Naive thymus-derived CD4-positive, alpha-beta T cell (primary cell): ENCODE results near the gene ARRB2. TPM values are rescaled to one million over a fixed set of nuclear protein-coding genes. Genes with fewer than 3 reads are reported as not detected.

Experiments used
- ATAC-seq: fragments of 150-1000 bp; cut with Tn5 transposase; 2 replicates; pipeline ENCODE4 v1.10.0; 2021; ENCODE audit warnings: mild to moderate bottlenecking, moderate library complexity
- CTCF ChIA-PET: fragments of 350-600 bp; sonication (Branson Sonifier 250); formaldehyde crosslinking; loops from one replicate; lab custom pipeline; 2021; ENCODE audit warnings: antibody characterized with exemption; lab: Charles Lee
- POLR2A ChIA-PET: fragments of 350-600 bp; sonication (Branson Sonifier 250); formaldehyde crosslinking; loops from one replicate; lab custom pipeline; 2021; ENCODE audit warnings: antibody characterized with exemption, inconsistent platforms; lab: Charles Lee
- DNase-seq, 9 donors: peaks; one replicate each; pipeline versions ENCODE4 v3.0.0 to v3.0.0-alpha.2; 2020 to 2022; ENCODE audit warnings: mixed read lengths in 1 of 9
- H3K27ac ChIP-seq: one replicate; pipeline ENCODE4 v1.7.0; 2013; ENCODE audit warnings: mild to moderate bottlenecking, low read depth, low read length, moderate library complexity
- H3K27me3 ChIP-seq, 2 donors: one replicate each; pipeline ENCODE4 v1.7.0; 2013; ENCODE audit warnings: low read length in 2 of 2, mild to moderate bottlenecking in 2 of 2, moderate library complexity in 2 of 2; ENCODE audit not compliant: control insufficient read depth in 2 of 2, insufficient read depth in 2 of 2
- H3K36me3 ChIP-seq, 3 experiments: 1 replicate in 2 of 3; 2 replicates in 1 of 3; pipeline ENCODE4 v1.7.0; 2013; ENCODE audit warnings: low read length in 3 of 3, mild to moderate bottlenecking in 3 of 3, moderate library complexity in 1 of 3; ENCODE audit not compliant: insufficient read depth in 3 of 3, control insufficient read depth in 2 of 3
- H3K4me1 ChIP-seq, 2 donors: one replicate each; pipeline ENCODE4 v1.7.0; 2013; ENCODE audit warnings: low read length in 2 of 2, mild to moderate bottlenecking in 2 of 2, moderate library complexity in 1 of 2; ENCODE audit not compliant: control insufficient read depth in 2 of 2, insufficient read depth in 2 of 2
- H3K4me3 ChIP-seq: 2 replicates; pipeline ENCODE4 v1.7.0; 2013; ENCODE audit warnings: mild to moderate bottlenecking, low read length
- H3K9me3 ChIP-seq, 3 experiments: 1 replicate in 2 of 3; 2 replicates in 1 of 3; pipeline ENCODE4 v1.7.0; 2013; ENCODE audit warnings: low read length in 3 of 3; ENCODE audit not compliant: control insufficient read depth in 2 of 3
- H3K27ac Mint-ChIP-seq, 9 donors: one replicate each; pipeline ENCODE4 v1.8.0; 2020 to 2022; ENCODE audit warnings: mixed read lengths in 9 of 9, mild to moderate bottlenecking in 8 of 9, moderate library complexity in 5 of 9, inconsistent platforms in 2 of 9
- H3K27me3 Mint-ChIP-seq, 5 donors: one replicate each; pipeline ENCODE4 v1.8.0; 2021 to 2022; ENCODE audit warnings: mixed read lengths in 5 of 5, mild to moderate bottlenecking in 1 of 5
- H3K36me3 Mint-ChIP-seq, 5 donors: one replicate each; pipeline ENCODE4 v1.8.0; 2020 to 2022; ENCODE audit warnings: mixed read lengths in 5 of 5, mild to moderate bottlenecking in 3 of 5, inconsistent platforms in 1 of 5
- H3K4me1 Mint-ChIP-seq, 7 donors: one replicate each; pipeline ENCODE4 v1.8.0; 2020 to 2022; ENCODE audit warnings: mixed read lengths in 7 of 7, mild to moderate bottlenecking in 3 of 7, inconsistent platforms in 1 of 7
- H3K4me3 Mint-ChIP-seq, 10 donors: one replicate each; pipeline ENCODE4 v1.8.0; 2020 to 2022; ENCODE audit warnings: mild to moderate bottlenecking in 10 of 10, mixed read lengths in 10 of 10, moderate library complexity in 6 of 10, inconsistent platforms in 2 of 10
- H3K9me3 Mint-ChIP-seq, 11 donors: one replicate each; pipeline ENCODE4 v1.8.0; 2020 to 2022; ENCODE audit warnings: mixed read lengths in 11 of 11, mild to moderate bottlenecking in 4 of 11, inconsistent platforms in 1 of 11, moderate library complexity in 1 of 11
- intact Hi-C, 2 donors: fragments of 100-400 bp; cut with micrococcal nuclease; formaldehyde crosslinking; loops; one replicate each; pipeline ENCODE4 v1.15.1; 2023
- polyA plus RNA-seq, 2 donors: library from polyadenylated mRNA; unstranded; fragments of 300-500 nt; fragmentation: Illumina TruSeq; gene quantifications; one replicate each; pipeline ENCODE4 v1.2.3, GENCODE V29; 2021
- total RNA-seq, 6 experiments: library from RNA in 5 of 6; stranded (reverse) in 5 of 6; gene quantifications; 1 replicate in 5 of 6; 2 replicates in 1 of 6; pipeline ENCODE4 v1.2.3 and lab custom pipeline; 2021 to 2026

Gene ARRB2
- total and polyA plus RNA-seq, 7 experiments from 2014 or later, result 34.8 to 601 (median 343) TPM

- ChIA-PET POLR2A (no interaction called here), CTCF (no interaction called here)
- no peaks in the 10 kb centered on the region for H3K9me3 Mint-ChIP-seq
- ATAC-seq (no peak), DNase-seq (no peak)
- H3K4me3 ChIP-seq, result no peak overlapping the region
- no peaks in the 10 kb centered on the region for H3K36me3 Mint-ChIP-seq
- no peak overlapping the region for H3K4me3 Mint-ChIP-seq
- no peaks in the 10 kb centered on the region for H3K9me3 ChIP-seq
- no peak overlapping the region for H3K27ac ChIP-seq
- H3K4me1 ChIP-seq, result peaks cover 7 to 9% of the 10 kb centered on the region in 2 donors
- H3K27me3 ChIP-seq, result no peaks in the 10 kb centered on the region
- H3K27ac Mint-ChIP-seq, result peak overlapping the region in 1 of 9 donors; percentile 41
- peaks cover 0 to 41% (median 2%) of the 10 kb centered on the region in 5 donors for H3K27me3 Mint-ChIP-seq
- no peaks in the 10 kb centered on the region for H3K36me3 ChIP-seq
- intact Hi-C loops, result loop anchor here (5.0 kb wide), 1 partner anchor 33 kb away; the partner anchor contains the start of gene ARRB2 (in 2 of the 2)
- peaks cover 15 to 28% (median 23%) of the 10 kb centered on the region in 7 donors for H3K4me1 Mint-ChIP-seq
These were observed 34.9 kb downstream of the ARRB2 start for GRCh38 chr17:4744999-4745969.

GRCh38 chr17:4747847-4748246, 37.4 kb downstream of the ARRB2 start:
- Mint-ChIP-seq H3K27me3 (peaks cover 0 to 40% (median 0%) of the 10 kb centered on the region in 5 donors), H3K4me1 (peaks cover 13 to 26% (median 21%) of the 10 kb centered on the region in 7 donors), H3K36me3 (no peaks in the 10 kb centered on the region), H3K27ac (peak overlapping the region; percentile 61 to 90 (median 77)), H3K4me3 (peak overlapping the region; percentile 66 to 77 (median 72)), H3K9me3 (peaks cover 0 to 1% (median 0%) of the 10 kb centered on the region in 11 donors)
- ChIA-PET CTCF (no interaction called here), POLR2A (interaction anchor here (0.6 to 1.2 kb wide), 3 partner anchors 9 to 37 kb away, joined by 3 read pairs; no protein-coding TSS in a partner anchor)
- DNase-seq (peak in 7 of 9 donors; percentile 28 to 67 (median 58)), ATAC-seq (peak; percentile 95)
- Histone ChIP-seq H3K9me3 (no peaks in the 10 kb centered on the region), H3K36me3 (no peaks in the 10 kb centered on the region), H3K27me3 (no peaks in the 10 kb centered on the region), H3K27ac (no peak overlapping the region), H3K4me1 (peaks cover 5 to 7% of the 10 kb centered on the region in 2 donors), H3K4me3 (no peak overlapping the region)
- intact Hi-C loops, result loop anchor here (1.0 to 5.0 kb wide), 2 partner anchors 9 to 36 kb away; partner anchors contain the start of genes ARRB2 (in 2 of the 2), CXCL16 (in 1 of the 2) and ZMYND15 (in 1 of the 2)

- Histone ChIP-seq H3K36me3 (no peaks in the 10 kb centered on the region), H3K27me3 (no peaks in the 10 kb centered on the region), H3K4me3 (no peak overlapping the region), H3K9me3 (no peaks in the 10 kb centered on the region), H3K27ac (no peak overlapping the region), H3K4me1 (peaks cover 5 to 7% of the 10 kb centered on the region in 2 donors)
- Mint-ChIP-seq H3K27me3 (peaks cover 0 to 45% (median 2%) of the 10 kb centered on the region in 5 donors), H3K36me3 (no peaks in the 10 kb centered on the region), H3K4me1 (peaks cover 13 to 26% (median 21%) of the 10 kb centered on the region in 7 donors), H3K4me3 (peak overlapping the region in 7 of 10 donors; percentile 37 to 76 (median 72)), H3K27ac (peak overlapping the region in 4 of 9 donors; percentile 35 to 73 (median 62)), H3K9me3 (peaks cover 0 to 1% (median 0%) of the 10 kb centered on the region in 11 donors)
- DNase-seq (no peak), ATAC-seq (no peak)
- CTCF ChIA-PET, result no interaction called here
- POLR2A ChIA-PET, result interaction anchor here (0.5 to 0.9 kb wide), 2 partner anchors 17 to 47 kb away, joined by 3 to 4 read pairs; partner anchors contain the start of gene PSMB6
- intact Hi-C loops, result loop anchor here (1.0 to 5.0 kb wide), 2 partner anchors 9 to 36 kb away; partner anchors contain the start of genes ARRB2 (in 2 of the 2), CXCL16 (in 1 of the 2) and ZMYND15 (in 1 of the 2)
These were observed 38.3 kb downstream of the ARRB2 start for GRCh38 chr17:4748686-4749085.

GRCh38 chr17:4750606-4751005, 40.2 kb downstream of the ARRB2 start:
- H3K27ac Mint-ChIP-seq, result no peak overlapping the region
- H3K36me3 ChIP-seq, result no peaks in the 10 kb centered on the region
- intact Hi-C loops, result no loop called here
- H3K4me3 Mint-ChIP-seq, result no peak overlapping the region
- ChIA-PET POLR2A (interaction anchor here (0.7 kb wide), 1 partner anchor 113 kb away, joined by 3 read pairs; no protein-coding TSS in a partner anchor), CTCF (no interaction called here)
- peaks cover 13 to 26% (median 17%) of the 10 kb centered on the region in 7 donors for H3K4me1 Mint-ChIP-seq
- peaks cover 8 to 52% (median 15%) of the 10 kb centered on the region in 5 donors for H3K27me3 Mint-ChIP-seq
- no peaks in the 10 kb centered on the region for H3K36me3 Mint-ChIP-seq
- DNase-seq (no peak), ATAC-seq (no peak)
- peaks cover 0 to 1% (median 0%) of the 10 kb centered on the region in 11 donors for H3K9me3 Mint-ChIP-seq
- no peaks in the 10 kb centered on the region for H3K27me3 ChIP-seq
- no peak overlapping the region for H3K4me3 ChIP-seq
- H3K4me1 ChIP-seq, result peaks cover 5 to 7% of the 10 kb centered on the region in 2 donors
- H3K27ac ChIP-seq, result no peak overlapping the region
- H3K9me3 ChIP-seq, result no peaks in the 10 kb centered on the region

GRCh38 chr17:4751932-4752331, 41.5 kb downstream of the ARRB2 start:
- Histone ChIP-seq H3K27ac (no peak overlapping the region), H3K4me1 (peaks cover 5 to 7% of the 10 kb centered on the region in 2 donors), H3K27me3 (no peaks in the 10 kb centered on the region), H3K9me3 (no peaks in the 10 kb centered on the region), H3K36me3 (no peaks in the 10 kb centered on the region), H3K4me3 (no peak overlapping the region)
- ATAC-seq, result no peak
- Mint-ChIP-seq H3K9me3 (peaks cover 0 to 1% (median 0%) of the 10 kb centered on the region in 11 donors), H3K27ac (no peak overlapping the region), H3K36me3 (no peaks in the 10 kb centered on the region), H3K27me3 (peaks cover 8 to 52% (median 15%) of the 10 kb centered on the region in 5 donors), H3K4me1 (peaks cover 13 to 16% (median 14%) of the 10 kb centered on the region in 7 donors), H3K4me3 (no peak overlapping the region)
- ChIA-PET CTCF (no interaction called here), POLR2A (no interaction called here)
- intact Hi-C loops, result no loop called here
- no peak for DNase-seq

- no peaks in the 10 kb centered on the region for H3K27me3 ChIP-seq
- Mint-ChIP-seq H3K4me1 (peaks cover 3 to 6% (median 5%) of the 10 kb centered on the region in 7 donors), H3K36me3 (no peaks in the 10 kb centered on the region), H3K4me3 (no peak overlapping the region), H3K9me3 (peaks cover 0 to 1% (median 0%) of the 10 kb centered on the region in 11 donors), H3K27ac (no peak overlapping the region), H3K27me3 (peaks cover 8 to 58% (median 15%) of the 10 kb centered on the region in 5 donors)
- ChIA-PET POLR2A (no interaction called here), CTCF (no interaction called here)
- no peak overlapping the region for H3K27ac ChIP-seq
- DNase-seq (no peak), ATAC-seq (no peak)
- intact Hi-C loops, result no loop called here
- H3K9me3 ChIP-seq, result no peaks in the 10 kb centered on the region
- H3K4me1 ChIP-seq, result peaks cover 0 to 3% of the 10 kb centered on the region in 2 donors
- H3K4me3 ChIP-seq, result no peak overlapping the region
- no peaks in the 10 kb centered on the region for H3K36me3 ChIP-seq
These were observed 43.0 kb downstream of the ARRB2 start for GRCh38 chr17:4753392-4753791.
